Skin of body (tissue), 2 donors: ENCODE measurements around the gene LIX1. TPM values are rescaled to one million over a fixed set of nuclear protein-coding genes. Genes with fewer than 3 reads are reported as not detected.
"Not testable (repeated sequence)": the region's sequence is repeated elsewhere in the genome, so short reads cannot be mapped to it uniquely, and the experiment has no call there.

ENCODE experiments used
- DNase-seq: peaks from one replicate; lab custom pipeline; 2025; lab: John Stamatoyannopoulos, UW
- total RNA-seq: library from RNA; depleted of rRNA; stranded (reverse); fragments of >200 nt; gene quantifications from one replicate; pipeline ENCODE4 v1.2.3, GENCODE V29; 2014

Gene LIX1
- total RNA-seq, result 0.69 TPM

- peak; percentile 51 for DNase-seq
Measured at GRCh38 chr5:97142521-97143254, at the start of gene LIX1. Gene LIX1 (minus strand): TSS chr5:97142611. CDS start chr5:97142576, 35 bp downstream.

GRCh38 chr5:97191893-97192292 lies 49.5 kb upstream of the LIX1 start:
- DNase-seq, result no peak

- DNase-seq, result not testable (repeated sequence)
Measured at GRCh38 chr5:97189523-97189922, 47.1 kb upstream of the LIX1 start.

GRCh38 chr5:97183930-97184213 lies 41.5 kb upstream of the LIX1 start:
- DNase-seq, result no peak

- peak; percentile 100 for DNase-seq
Measured at GRCh38 chr5:97183100-97183929, 40.9 kb upstream of the LIX1 start, which contains the start of gene RIOK2. Gene RIOK2 (minus strand): TSS chr5:97183247. CDS start chr5:97183191, 56 bp downstream.

GRCh38 chr5:97182571-97183099 lies 40.2 kb upstream of the LIX1 start:
- no peak for DNase-seq

- DNase-seq, result no peak
Measured at GRCh38 chr5:97181856-97182545, 39.6 kb upstream of the LIX1 start.

- DNase-seq, result not testable (repeated sequence)
Measured at GRCh38 chr5:97179457-97179856, 37.0 kb upstream of the LIX1 start.

GRCh38 chr5:97172227-97172626 lies 29.8 kb upstream of the LIX1 start:
- DNase-seq, result no peak

- DNase-seq, result no peak
Measured at GRCh38 chr5:97171703-97172102, 29.3 kb upstream of the LIX1 start.

GRCh38 chr5:97167435-97167834 lies 25.0 kb upstream of the LIX1 start:
- DNase-seq, result no peak

GRCh38 chr5:97165726-97166125 lies 23.3 kb upstream of the LIX1 start:
- no peak for DNase-seq

GRCh38 chr5:97164846-97165245 lies 22.4 kb upstream of the LIX1 start:
- DNase-seq, result no peak

- no peak for DNase-seq
Measured at GRCh38 chr5:97163790-97164285, 21.4 kb upstream of the LIX1 start.

GRCh38 chr5:97163360-97163764 lies 21.0 kb upstream of the LIX1 start:
- DNase-seq, result no peak

GRCh38 chr5:97162045-97162444 lies 19.6 kb upstream of the LIX1 start:
- DNase-seq, result peak; percentile 58

- no peak for DNase-seq
Measured at GRCh38 chr5:97157689-97158088, 15.3 kb upstream of the LIX1 start.

GRCh38 chr5:97151370-97151769 lies 9.0 kb upstream of the LIX1 start:
- no peak for DNase-seq

- DNase-seq, result no peak
Measured at GRCh38 chr5:97150401-97150800, 8.0 kb upstream of the LIX1 start.

GRCh38 chr5:97149709-97150108 lies 7.3 kb upstream of the LIX1 start:
- DNase-seq, result no peak

GRCh38 chr5:97148288-97148687 lies 5.9 kb upstream of the LIX1 start:
- no peak for DNase-seq

- no peak for DNase-seq
Measured at GRCh38 chr5:97143704-97144103, 1.3 kb upstream of the LIX1 start.
